Lower leg skin (tissue), 4 donors: ENCODE data around the gene ARHGDIB. TPM values are rescaled to one million over a fixed set of nuclear protein-coding genes. Genes with fewer than 3 reads are reported as not detected.

Experiments
- DNase-seq, 2 donors: peaks; one replicate each; pipeline ENCODE4 v3.0.0-alpha.2; 2019; ENCODE audit warnings: low spot score in 2 of 2
- H3K4me3 ChIP-seq: fragments of 200-600 bp; sonication (generic); 2 replicates; pipeline ENCODE4 v1.5.1; 2017; ENCODE audit warnings: mild to moderate bottlenecking, low read depth; ENCODE audit not compliant: poor library complexity, severe bottlenecking
- CTCF ChIP-seq, 3 donors: fragments of 450-650 bp; IDR thresholded peaks; one replicate each; pipeline ENCODE4 v1.5.1; 2016; ENCODE audit warnings: antibody characterized with exemption in 3 of 3, mild to moderate bottlenecking in 3 of 3, moderate library complexity in 2 of 3
- POLR2A ChIP-seq, 2 donors: fragments of 450-650 bp; IDR thresholded peaks; one replicate each; pipeline ENCODE4 v1.6.1; 2016 to 2017; ENCODE audit warnings: antibody characterized with exemption in 2 of 2, mild to moderate bottlenecking in 1 of 2, moderate library complexity in 1 of 2
- WGBS, 2 donors: methylation state at CpG; one replicate each; pipeline ENCODE4 v1.1.5; 2018; 5-methylcytosine and 5-hydroxymethylcytosine counted together
- intact Hi-C: fragments of 100-400 bp; cut with DNase I; formaldehyde crosslinking; loops from one replicate; pipeline ENCODE4 v1.15.0; 2023; ENCODE audit warnings: low total_unique reads
- total RNA-seq, 4 donors: library from RNA; depleted of rRNA; stranded (reverse); fragments of >200 nt; gene quantifications; one replicate each; pipeline ENCODE4 v1.1.0, GENCODE V29; 2016

The ARHGDIB gene
- total RNA-seq, 4 donors from 2014 or later = 44.9 to 84.7 (median 82.1) TPM

GRCh38 chr12:14982991-14983390 lies 21.6 kb upstream of the ARHGDIB start:
- intact Hi-C loops = no loop called here
- TF ChIP-seq CTCF (IDR thresholded peaks at IDR 0.05) (no peak), POLR2A (IDR thresholded peaks at IDR 0.05) (no peak)
- WGBS, 2 donors = 63 to 64% methylated on average over 2 of the region's 2 CpGs

DNA sequence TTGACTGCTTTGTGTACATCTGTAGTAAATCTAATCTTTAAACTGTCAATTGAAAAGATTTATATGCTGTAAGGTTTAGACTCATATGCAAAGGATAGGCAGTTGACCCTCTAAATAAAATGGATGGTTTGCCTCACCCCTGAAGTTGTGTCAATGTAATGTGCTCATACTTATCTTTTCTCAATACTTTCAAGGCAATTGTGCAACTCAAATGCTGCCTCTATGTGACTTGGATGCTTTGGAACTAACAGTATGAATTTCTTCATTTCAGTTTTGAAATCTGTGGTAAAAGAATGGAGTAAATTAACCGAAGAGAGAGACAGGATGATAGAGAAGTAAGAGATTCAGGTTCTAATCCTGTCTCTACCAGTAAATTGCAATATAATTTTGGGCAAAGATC lies 21.2 kb upstream of the ARHGDIB start:
- intact Hi-C loops = no loop called here
- TF ChIP-seq CTCF (IDR thresholded peaks at IDR 0.05) (no peak), POLR2A (IDR thresholded peaks at IDR 0.05) (no peak)
- no peak for DNase-seq
- WGBS, 2 donors = 88 to 91% methylated on average over 1 of the region's 1 CpG
- H3K4me3 ChIP-seq = no peak overlapping the region

More at GRCh38 chr12:14982991-14983390, 21.6 kb upstream of the ARHGDIB start:
- H3K4me3 ChIP-seq = no peak overlapping the region
- DNase-seq = no peak

GRCh38 chr12:14981049-14981448 lies 19.6 kb upstream of the ARHGDIB start:
- H3K4me3 ChIP-seq = no peak overlapping the region
- TF ChIP-seq CTCF (IDR thresholded peaks at IDR 0.05) (no peak), POLR2A (IDR thresholded peaks at IDR 0.05) (no peak)
- DNase-seq = no peak
- intact Hi-C loops = no loop called here
- WGBS, 2 donors = 93 to 97% methylated on average over 2 of the region's 2 CpGs

DNA sequence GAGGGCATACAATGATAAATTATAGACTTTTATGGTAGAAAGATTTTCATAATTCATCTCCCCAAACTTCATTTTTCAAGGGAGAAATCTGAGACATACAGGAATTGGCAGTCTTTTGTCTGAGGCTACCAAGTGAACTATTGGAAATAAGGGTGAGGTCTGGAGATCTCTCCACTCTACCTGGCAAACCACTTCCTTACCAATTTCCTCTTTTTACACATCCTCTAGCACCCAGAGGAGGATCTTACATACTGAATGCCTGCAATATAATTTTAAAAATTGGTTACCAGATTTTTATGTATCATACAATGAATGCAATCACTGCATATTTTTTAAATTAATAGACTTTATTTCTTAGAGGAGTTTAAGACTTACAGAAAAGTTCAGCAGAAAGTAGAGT lies 18.1 kb upstream of the ARHGDIB start:
- no peak for TF ChIP-seq CTCF (IDR thresholded peaks at IDR 0.05)
- no peak for TF ChIP-seq POLR2A (IDR thresholded peaks at IDR 0.05)
- H3K4me3 ChIP-seq = no peak overlapping the region
- no peak for DNase-seq
- intact Hi-C loops = no loop called here

DNA sequence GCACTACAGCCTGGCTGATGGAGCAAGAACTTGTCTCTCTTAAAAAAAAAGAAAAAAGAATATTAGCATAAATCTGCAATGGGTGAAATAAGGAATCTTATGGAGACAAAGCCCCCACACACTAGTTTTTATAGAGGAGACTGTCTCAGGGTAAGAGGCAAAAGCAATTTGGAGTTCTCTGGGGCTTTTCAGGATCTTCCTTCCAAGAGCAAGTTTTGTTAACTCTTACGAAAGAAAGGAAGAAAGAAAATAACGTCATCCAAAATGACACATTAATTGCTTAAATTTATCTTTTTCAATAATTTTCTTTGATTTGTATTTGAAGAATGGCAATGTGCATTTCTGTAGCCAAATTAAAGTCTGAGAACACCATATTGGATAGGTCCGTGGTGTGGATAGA lies 15.3 kb upstream of the ARHGDIB start:
- no peak overlapping the region for H3K4me3 ChIP-seq
- intact Hi-C loops = no loop called here
- 79 to 85% methylated on average over 3 of the region's 3 CpGs for WGBS, 2 donors
- no peak for DNase-seq
- TF ChIP-seq CTCF (IDR thresholded peaks at IDR 0.05) (no peak), POLR2A (IDR thresholded peaks at IDR 0.05) (no peak)

- TF ChIP-seq POLR2A (IDR thresholded peaks at IDR 0.05) (no peak), CTCF (IDR thresholded peaks at IDR 0.05) (no peak)
- H3K4me3 ChIP-seq = no peak overlapping the region
- 78 to 91% methylated on average over 4 of the region's 4 CpGs for WGBS, 2 donors
- no peak for DNase-seq
- intact Hi-C loops = no loop called here
Observed at GRCh38 chr12:14975457-14975856, 14.1 kb upstream of the ARHGDIB start.
